Astrocyte (in vitro differentiated cells and primary cell): Measurements from ENCODE around the gene DLGAP3.

ENCODE experiments used
- CTCF ChIP-seq: IDR thresholded peaks from 2 replicates; pipeline ENCODE4 v1.5.1; 2011; ENCODE audit warnings: low read depth, mild to moderate bottlenecking, inconsistent platforms, low read length, moderate library complexity; ENCODE audit not compliant: insufficient read depth
- EZH2 ChIP-seq: IDR thresholded peaks from 2 replicates; pipeline ENCODE4 v1.6.1; 2012; ENCODE audit warnings: mild to moderate bottlenecking, low read length, inconsistent platforms; ENCODE audit not compliant: insufficient read depth

- TF ChIP-seq CTCF, result no peak
- no peak for TF ChIP-seq EZH2
Measured at GRCh38 chr1:34825455-34826091, 103.9 kb downstream of the DLGAP3 start.
